HepG2 (cell line): Measurements from ENCODE around the gene CEP83. TPM values are rescaled to one million over a fixed set of nuclear protein-coding genes. Genes with fewer than 3 reads are reported as not detected.

Experiments
- ATAC-seq: fragments of 200-7000 bp; cut with Tn5 transposase; 3 replicates; pipeline ENCODE4 v1.9.1; 2020; ENCODE audit warnings: mild to moderate bottlenecking, moderate library complexity
- BruUV-seq: library from RNA; stranded (reverse); fragments of 400-500 nt; replicated peaks from 2 replicates; lab custom pipeline; 2021; lab: Mats Ljungman, UMichigan
- CTCF ChIA-PET: fragments of 300-600 bp; formaldehyde crosslinking; extraction: SDS; loops from one replicate; lab custom pipeline; 2021; ENCODE audit warnings: low total read pairs, inconsistent platforms, low intra/inter-chr PET ratio; lab: Yijun Ruan, JAX
- POLR2A ChIA-PET: fragments of 350-600 bp; sonication (Branson Sonifier 250); formaldehyde crosslinking; loops from one replicate; lab custom pipeline; 2020; ENCODE audit warnings: antibody characterized with exemption, inconsistent platforms; lab: Yijun Ruan, JAX
- DNase-seq: peaks from one replicate; pipeline ENCODE4 v3.0.0-alpha.2; 2015; ENCODE audit warnings: low spot score
- FAIRE-seq: peaks from 3 replicates; lab custom pipeline; 2011; peaks lifted over from hg19 to GRCh38; lab: Jason Lieb, UNC
- H2AFZ ChIP-seq: one replicate; pipeline ENCODE4 v1.6.1; 2011; ENCODE audit warnings: low read length, inconsistent platforms
- H3K27ac ChIP-seq: fragments of 300-600 bp; 3 replicates; pipeline ENCODE4 v1.8.0; 2011; ENCODE audit warnings: mixed run types, mild to moderate bottlenecking, mixed read lengths, low read length, inconsistent platforms; ENCODE audit not compliant: insufficient read depth; ENCODE audit errors: extremely low read length
- H3K27me3 ChIP-seq, 2 experiments: fragments of 200-600 bp in 1 of 2; 2 replicates in 1 of 2; 3 replicates in 1 of 2; pipeline versions ENCODE4 v1.6.0 to v1.8.0; 2011; ENCODE audit warnings: low read length in 2 of 2, mild to moderate bottlenecking in 2 of 2, moderate library complexity in 2 of 2, inconsistent platforms in 1 of 2; ENCODE audit not compliant: insufficient read depth in 2 of 2, control insufficient read depth in 1 of 2
- H3K36me3 ChIP-seq, 2 experiments: fragments of 200-600 bp in 1 of 2; replicated peaks in 1 of 2; 2 replicates in 1 of 2; 3 replicates in 1 of 2; pipeline versions ENCODE4 v1.5.1 to v1.8.0; 2011; ENCODE audit warnings: low read length in 2 of 2, inconsistent platforms in 1 of 2; ENCODE audit not compliant: insufficient read depth in 2 of 2, control insufficient read depth in 1 of 2
- H3K4me1 ChIP-seq: 2 replicates; pipeline ENCODE4 v1.5.1; 2012; ENCODE audit warnings: low read length, inconsistent platforms; ENCODE audit not compliant: insufficient read depth
- H3K4me2 ChIP-seq: 2 replicates; pipeline ENCODE4 v1.6.0; 2011; ENCODE audit warnings: low read depth, low read length, inconsistent platforms
- H3K4me3 ChIP-seq, 3 experiments: fragments of 200-600 bp in 1 of 3; sonication (generic), shearing (Covaris generic) in 1 of 3; replicated peaks in 1 of 3; 2 replicates each; pipeline ENCODE4 v1.5.1; 2011 to 2016; ENCODE audit warnings: low read length in 3 of 3, inconsistent platforms in 2 of 3, low read depth in 2 of 3, mild to moderate bottlenecking in 2 of 3, control low read depth in 1 of 3, mixed read lengths in 1 of 3; ENCODE audit not compliant: insufficient read depth in 1 of 3
- H3K79me2 ChIP-seq: one replicate; pipeline ENCODE4 v1.6.1; 2011; ENCODE audit warnings: low read length, inconsistent platforms; ENCODE audit not compliant: insufficient read depth
- H3K9ac ChIP-seq: 2 replicates; pipeline ENCODE4 v1.6.0; 2011; ENCODE audit warnings: mild to moderate bottlenecking, low read depth, low read length, inconsistent platforms; ENCODE audit not compliant: insufficient read depth
- H3K9me3 ChIP-seq: 2 replicates; pipeline ENCODE4 v1.5.1; 2012; ENCODE audit warnings: mild to moderate bottlenecking, low read length
- H4K20me1 ChIP-seq: 2 replicates; pipeline ENCODE4 v1.6.0; 2011; ENCODE audit warnings: inconsistent platforms, mild to moderate bottlenecking, low read length, moderate library complexity; ENCODE audit not compliant: insufficient read depth
- FOXC1 ChIP-seq: sonication (generic); formaldehyde crosslinking; IDR thresholded peaks from 2 replicates; pipeline ENCODE4 v1.8.0; 2022; ENCODE audit warnings: mild to moderate bottlenecking, missing genetic modification reagents, borderline replicate concordance
- HOXA7 ChIP-seq: sonication (generic); formaldehyde crosslinking; IDR thresholded peaks from 2 replicates; pipeline ENCODE4 v1.8.1; 2022; ENCODE audit warnings: mild to moderate bottlenecking, missing genetic modification reagents, moderate library complexity
- MIXL1 ChIP-seq: IDR thresholded peaks from 2 replicates; pipeline ENCODE4 v1.6.1; 2016
- MZF1 ChIP-seq: sonication (generic); formaldehyde crosslinking; IDR thresholded peaks from 2 replicates; pipeline ENCODE4 v1.8.1; 2023; ENCODE audit warnings: mild to moderate bottlenecking, missing genetic modification reagents, borderline replicate concordance
- REXO4 ChIP-seq: sonication (generic); formaldehyde crosslinking; IDR thresholded peaks from 2 replicates; pipeline ENCODE4 v1.8.0; 2022; ENCODE audit warnings: missing genetic modification reagents, mild to moderate bottlenecking, borderline replicate concordance
- SIN3A ChIP-seq: IDR thresholded peaks from 2 replicates; pipeline ENCODE4 v1.6.1; 2011; ENCODE audit warnings: low read depth, mild to moderate bottlenecking, control low read depth, low read length, borderline replicate concordance
- TBX3 ChIP-seq: fragments of 450-650 bp; IDR thresholded peaks from 2 replicates; pipeline ENCODE4 v1.6.1; 2017; ENCODE audit warnings: antibody characterized with exemption, mild to moderate bottlenecking, inconsistent platforms, borderline replicate concordance
- TERF1 ChIP-seq: sonication (generic); formaldehyde crosslinking; IDR thresholded peaks from 2 replicates; pipeline ENCODE4 v1.8.0; 2022; ENCODE audit warnings: mild to moderate bottlenecking, missing genetic modification reagents, moderate library complexity
- TFAP4 ChIP-seq: sonication (generic); IDR thresholded peaks from 2 replicates; pipeline ENCODE4 v1.6.1; 2016; ENCODE audit warnings: low read depth, borderline replicate concordance
- ZNF205 ChIP-seq: IDR thresholded peaks from 2 replicates; pipeline ENCODE4 v1.6.1; 2018; ENCODE audit warnings: missing biosample characterization, missing genetic modification reagents
- ZNF510 ChIP-seq: sonication (generic); formaldehyde crosslinking; IDR thresholded peaks from 2 replicates; pipeline ENCODE4 v1.4.0; 2020; ENCODE audit warnings: low read depth, mild to moderate bottlenecking, missing genetic modification reagents
- ZNF512B ChIP-seq: sonication (generic); formaldehyde crosslinking; IDR thresholded peaks from 2 replicates; pipeline ENCODE4 v1.5.1; 2020; ENCODE audit warnings: missing genetic modification reagents, mild to moderate bottlenecking, borderline replicate concordance
- ZNF547 ChIP-seq: sonication (generic); formaldehyde crosslinking; IDR thresholded peaks from 2 replicates; pipeline ENCODE4 v1.5.1; 2020; ENCODE audit warnings: mild to moderate bottlenecking, missing genetic modification reagents
- ZNF780A ChIP-seq: sonication (generic); formaldehyde crosslinking; IDR thresholded peaks from 2 replicates; pipeline ENCODE4 v1.8.0; 2022; ENCODE audit warnings: mild to moderate bottlenecking, missing genetic modification reagents, moderate library complexity
- ZNF784 ChIP-seq: sonication (generic); formaldehyde crosslinking; IDR thresholded peaks from 2 replicates; pipeline ENCODE4 v1.5.1; 2020; ENCODE audit warnings: missing genetic modification reagents, mild to moderate bottlenecking, borderline replicate concordance
- WGBS: methylation state at CpG from one replicate; pipeline ENCODE4 v1.1.6; 2017; ENCODE audit warnings: low lambda C conversion rate; 5-methylcytosine and 5-hydroxymethylcytosine counted together
- in situ Hi-C: cut with HindIII; loops from 2 replicates; pipeline ENCODE4 v1.10.0; 2017; ENCODE audit warnings: low pct_unique_long_range_greater_than_20kb; ENCODE audit not compliant: extremely low pct_ligation_motif_present
- intact Hi-C: fragments of 100-400 bp; cut with micrococcal nuclease; formaldehyde crosslinking; loops from one replicate; pipeline ENCODE4 v1.10.0; 2022; ENCODE audit not compliant: unreplicated experiment
- polyA plus RNA-seq, 8 experiments: library from polyadenylated mRNA; depleted of rRNA in 3 of 8; stranded (reverse) in 7 of 8; unstranded in 1 of 8; fragments of >200 nt; fragmentation: Illumina TruSeq in 4 of 8; extraction: Trizol in 4 of 8; gene quantifications; 2 replicates each; pipeline versions ENCODE4 v1.2.1 to v1.2.3, GENCODE V29; 2011 to 2016; ENCODE audit warnings: low read depth in 4 of 8, missing spikeins in 1 of 8, mixed read lengths in 1 of 8; ENCODE audit not compliant: insufficient read depth in 1 of 8
- total RNA-seq, 5 experiments: library from RNA; depleted of rRNA; stranded (reverse); fragments of >200 nt; fragmentation: Illumina TruSeq; extraction: Trizol; gene quantifications; 2 replicates each; pipeline ENCODE4 v1.2.3, GENCODE V29; 2016; ENCODE audit warnings: low read depth in 1 of 5
- TF ChIP-seq, protein P1 (sequence below): conservative IDR thresholded peaks from 2 replicates; pipeline ENCODE4 v1.6.1; 2018; ENCODE audit warnings: missing genetic modification reagents

CEP83 gene
- total and polyA plus RNA-seq, 2 of the 13 experiments (the other 11 are each of a cell fraction or from before 2014, with no cell fraction given) = 6.2 to 19.2 TPM

GRCh38 chr12:94272280-94272679 is 187.4 kb downstream of the CEP83 start:
- WGBS = 91% methylated on average over 5 of the region's 5 CpGs
- H3K36me3 ChIP-seq = no peaks in the 10 kb centered on the region
- TF ChIP-seq REXO4 (CRISPR knock-in tag) (no peak), ZNF784 (CRISPR knock-in tag) (no peak), MIXL1 (CRISPR knock-in tag) (no peak), TERF1 (CRISPR knock-in tag) (no peak), TFAP4 (no peak), TBX3 (no peak), ZNF780A (CRISPR knock-in tag) (no peak), ZNF510 (no peak), ZNF512B (CRISPR knock-in tag) (no peak), HOXA7 (no peak), MZF1 (CRISPR knock-in tag) (no peak), ZNF205 (CRISPR knock-in tag) (no peak), ZNF547 (CRISPR knock-in tag) (no peak), SIN3A (no peak), FOXC1 (no peak)
- TF ChIP-seq, protein P1, sequence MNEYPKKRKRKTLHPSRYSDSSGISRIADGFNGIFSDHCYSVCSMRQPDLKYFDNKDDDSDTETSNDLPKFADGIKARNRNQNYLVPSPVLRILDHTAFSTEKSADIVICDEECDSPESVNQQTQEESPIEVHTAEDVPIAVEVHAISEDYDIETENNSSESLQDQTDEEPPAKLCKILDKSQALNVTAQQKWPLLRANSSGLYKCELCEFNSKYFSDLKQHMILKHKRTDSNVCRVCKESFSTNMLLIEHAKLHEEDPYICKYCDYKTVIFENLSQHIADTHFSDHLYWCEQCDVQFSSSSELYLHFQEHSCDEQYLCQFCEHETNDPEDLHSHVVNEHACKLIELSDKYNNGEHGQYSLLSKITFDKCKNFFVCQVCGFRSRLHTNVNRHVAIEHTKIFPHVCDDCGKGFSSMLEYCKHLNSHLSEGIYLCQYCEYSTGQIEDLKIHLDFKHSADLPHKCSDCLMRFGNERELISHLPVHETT (CRISPR knock-in tag) = no peak
- TF ChIP-seq, all 625 proteins: peak for 0
- Histone ChIP-seq H3K27me3 (no peaks in the 10 kb centered on the region), H3K79me2 (no peaks in the 10 kb centered on the region), H3K9me3 (no peaks in the 10 kb centered on the region), H3K4me3 (no peak overlapping the region), H4K20me1 (no peaks in the 10 kb centered on the region), H3K4me1 (peaks cover 14% of the 10 kb centered on the region), H3K4me2 (no peak overlapping the region), H3K27ac (no peak overlapping the region), H3K9ac (no peak overlapping the region), H2AFZ (no peak overlapping the region)
- BruUV-seq = no TSS peak
- intact Hi-C loops = no loop called here
- no peak for DNase-seq
- ATAC-seq = no peak
- ChIA-PET CTCF (no interaction called here), POLR2A (no interaction called here)
- FAIRE-seq = no peak
- in situ Hi-C loops = no loop called here
